Testis (tissue), 2 donors: ENCODE data around the gene PDIA4.

Experiments
- POLR2A ChIP-seq: fragments of 450-650 bp; IDR thresholded peaks from one replicate; pipeline ENCODE4 v1.6.1; 2017; ENCODE audit warnings: antibody characterized with exemption, mild to moderate bottlenecking, moderate library complexity
- TF ChIP-seq, protein P1 (sequence below), 3 experiments: fragments of 450-650 bp in 2 of 3; fragments of 200-600 bp in 1 of 3; sonication (generic) in 1 of 3; IDR thresholded peaks; one replicate each; pipeline ENCODE4 v1.5.1; 2016 to 2019; ENCODE audit warnings: antibody characterized with exemption in 3 of 3, mild to moderate bottlenecking in 2 of 3, moderate library complexity in 1 of 3

DNA sequence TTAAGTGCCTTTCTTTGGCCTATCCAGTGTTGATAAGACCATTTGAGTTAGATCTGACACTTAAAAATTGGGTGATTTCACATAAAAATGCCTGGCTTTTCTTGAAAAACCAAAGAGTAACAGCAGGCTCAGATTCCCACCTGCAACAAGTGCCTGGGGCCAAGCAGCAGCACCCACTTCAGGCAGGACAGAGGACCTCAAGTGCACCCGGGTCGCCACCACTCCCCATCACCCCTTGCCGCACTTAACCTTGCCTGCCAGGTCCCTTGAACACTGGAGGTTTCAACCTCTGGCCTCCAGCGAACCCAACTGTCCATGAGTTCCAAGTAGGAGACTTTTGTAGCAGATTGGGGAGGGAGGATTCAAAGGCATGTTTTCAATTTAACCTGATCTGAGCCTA is 30.8 kb downstream of the PDIA4 start:
- TF ChIP-seq, protein P1, sequence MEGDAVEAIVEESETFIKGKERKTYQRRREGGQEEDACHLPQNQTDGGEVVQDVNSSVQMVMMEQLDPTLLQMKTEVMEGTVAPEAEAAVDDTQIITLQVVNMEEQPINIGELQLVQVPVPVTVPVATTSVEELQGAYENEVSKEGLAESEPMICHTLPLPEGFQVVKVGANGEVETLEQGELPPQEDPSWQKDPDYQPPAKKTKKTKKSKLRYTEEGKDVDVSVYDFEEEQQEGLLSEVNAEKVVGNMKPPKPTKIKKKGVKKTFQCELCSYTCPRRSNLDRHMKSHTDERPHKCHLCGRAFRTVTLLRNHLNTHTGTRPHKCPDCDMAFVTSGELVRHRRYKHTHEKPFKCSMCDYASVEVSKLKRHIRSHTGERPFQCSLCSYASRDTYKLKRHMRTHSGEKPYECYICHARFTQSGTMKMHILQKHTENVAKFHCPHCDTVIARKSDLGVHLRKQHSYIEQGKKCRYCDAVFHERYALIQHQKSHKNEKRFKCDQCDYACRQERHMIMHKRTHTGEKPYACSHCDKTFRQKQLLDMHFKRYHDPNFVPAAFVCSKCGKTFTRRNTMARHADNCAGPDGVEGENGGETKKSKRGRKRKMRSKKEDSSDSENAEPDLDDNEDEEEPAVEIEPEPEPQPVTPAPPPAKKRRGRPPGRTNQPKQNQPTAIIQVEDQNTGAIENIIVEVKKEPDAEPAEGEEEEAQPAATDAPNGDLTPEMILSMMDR (IDR thresholded peaks at IDR 0.05), result no peak
- TF ChIP-seq POLR2A, result no peak
